Suprapubic skin (tissue), 4 donors: ENCODE measurements around the gene SEMA6B. TPM values are rescaled to one million over a fixed set of nuclear protein-coding genes. Genes with fewer than 3 reads are reported as not detected.
"Not testable (repeated sequence)": the region's sequence is repeated elsewhere in the genome, so short reads cannot be mapped to it uniquely, and the experiment has no call there.

Source experiments
- DNase-seq, 2 donors: peaks; one replicate each; pipeline ENCODE4 v3.0.0-alpha.2; 2019; ENCODE audit warnings: low spot score in 2 of 2
- H3K27ac ChIP-seq: fragments of 200-600 bp; sonication (generic); one replicate; pipeline ENCODE4 v1.5.1; 2019
- H3K27me3 ChIP-seq: fragments of 200-600 bp; sonication (generic); one replicate; pipeline ENCODE4 v1.5.1; 2019
- H3K36me3 ChIP-seq: fragments of 200-600 bp; sonication (generic); one replicate; pipeline ENCODE4 v1.5.1; 2019
- H3K4me1 ChIP-seq: fragments of 200-600 bp; sonication (generic); one replicate; pipeline ENCODE4 v1.5.1; 2019
- H3K4me3 ChIP-seq: fragments of 200-600 bp; sonication (generic); one replicate; pipeline ENCODE4 v1.5.1; 2019; ENCODE audit warnings: mild to moderate bottlenecking
- H3K9me3 ChIP-seq: fragments of 200-600 bp; sonication (generic); one replicate; pipeline ENCODE4 v1.5.1; 2019
- EP300 ChIP-seq: sonication (generic); formaldehyde crosslinking; IDR thresholded peaks from one replicate; pipeline ENCODE4 v1.6.1; 2017; ENCODE audit warnings: antibody characterized with exemption
- POLR2A ChIP-seq, 2 donors: fragments of 450-650 bp; IDR thresholded peaks; one replicate each; pipeline ENCODE4 v1.6.1; 2017; ENCODE audit warnings: antibody characterized with exemption in 2 of 2, mild to moderate bottlenecking in 2 of 2, moderate library complexity in 2 of 2
- POLR2AphosphoS5 ChIP-seq, 3 donors: sonication (generic); formaldehyde crosslinking; IDR thresholded peaks; one replicate each; pipeline ENCODE4 v1.6.1; 2017; ENCODE audit warnings: antibody characterized with exemption in 3 of 3
- WGBS: methylation state at CpG from one replicate; pipeline ENCODE4 v1.1.5; 2018; 5-methylcytosine and 5-hydroxymethylcytosine counted together
- total RNA-seq, 4 donors: library from RNA; depleted of rRNA; stranded (reverse); fragments of >200 nt; gene quantifications; one replicate each; pipeline ENCODE4 v1.1.0, GENCODE V29; 2016
- TF ChIP-seq, protein P1 (sequence below), 2 donors: fragments of 200-600 bp in 1 of 2; fragments of 450-650 bp in 1 of 2; sonication (generic) in 1 of 2; IDR thresholded peaks; one replicate each; pipeline ENCODE4 v1.5.1; 2016 to 2019; ENCODE audit warnings: antibody characterized with exemption in 2 of 2, mild to moderate bottlenecking in 1 of 2, moderate library complexity in 1 of 2

The SEMA6B gene
- total RNA-seq, 4 donors from 2014 or later, result 1.5 to 5.4 (median 3.3) TPM

DNA sequence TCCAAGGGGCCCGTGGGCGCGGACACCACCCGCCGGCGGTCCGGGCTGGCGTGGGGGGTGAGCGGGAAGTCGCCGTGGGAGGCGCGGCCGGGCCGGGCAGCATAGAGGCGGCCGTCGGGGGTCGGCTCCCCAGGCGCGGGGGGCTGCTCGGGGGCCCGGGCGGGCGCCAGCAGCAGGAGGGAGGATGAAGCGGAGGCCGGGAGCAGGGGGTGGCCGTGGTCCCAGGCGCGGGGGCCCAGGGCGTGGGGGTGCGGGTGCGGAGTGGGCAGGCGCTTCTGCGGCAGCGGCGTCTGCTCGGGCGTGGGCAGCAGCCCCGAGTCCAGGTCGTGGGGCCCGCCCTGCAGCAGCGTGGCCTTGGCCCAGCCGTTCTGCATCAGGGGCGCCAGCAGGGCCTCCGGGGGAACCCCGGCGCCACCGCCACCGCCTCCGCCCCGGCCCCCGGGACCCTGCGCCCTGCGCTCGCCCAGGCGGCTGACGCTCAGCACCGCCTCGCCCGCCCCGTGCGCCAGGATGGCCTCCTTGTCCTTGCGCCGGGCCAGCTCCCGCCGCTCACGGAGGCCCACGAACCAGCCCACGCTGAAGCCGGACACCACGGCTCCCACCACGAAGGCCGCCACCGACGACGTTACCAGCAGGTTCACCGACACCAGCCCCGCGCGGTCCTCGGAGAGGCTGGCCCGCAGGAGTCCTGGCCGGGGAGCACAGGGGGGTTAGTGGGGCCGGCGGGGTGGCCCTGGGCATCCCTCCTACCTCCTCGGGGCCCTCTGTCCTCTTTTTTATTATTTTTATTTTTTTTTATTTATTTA is 15.4 kb downstream of the SEMA6B start:
- Histone ChIP-seq H3K36me3 (no peaks in the 10 kb centered on the region), H3K9me3 (no peaks in the 10 kb centered on the region), H3K27me3 (peaks cover 8% of the 10 kb centered on the region), H3K4me1 (peaks cover 5% of the 10 kb centered on the region), H3K4me3 (no peak overlapping the region), H3K27ac (no peak overlapping the region)
- no peak for TF ChIP-seq POLR2AphosphoS5 (IDR thresholded peaks at IDR 0.05)
- TF ChIP-seq, protein P1, sequence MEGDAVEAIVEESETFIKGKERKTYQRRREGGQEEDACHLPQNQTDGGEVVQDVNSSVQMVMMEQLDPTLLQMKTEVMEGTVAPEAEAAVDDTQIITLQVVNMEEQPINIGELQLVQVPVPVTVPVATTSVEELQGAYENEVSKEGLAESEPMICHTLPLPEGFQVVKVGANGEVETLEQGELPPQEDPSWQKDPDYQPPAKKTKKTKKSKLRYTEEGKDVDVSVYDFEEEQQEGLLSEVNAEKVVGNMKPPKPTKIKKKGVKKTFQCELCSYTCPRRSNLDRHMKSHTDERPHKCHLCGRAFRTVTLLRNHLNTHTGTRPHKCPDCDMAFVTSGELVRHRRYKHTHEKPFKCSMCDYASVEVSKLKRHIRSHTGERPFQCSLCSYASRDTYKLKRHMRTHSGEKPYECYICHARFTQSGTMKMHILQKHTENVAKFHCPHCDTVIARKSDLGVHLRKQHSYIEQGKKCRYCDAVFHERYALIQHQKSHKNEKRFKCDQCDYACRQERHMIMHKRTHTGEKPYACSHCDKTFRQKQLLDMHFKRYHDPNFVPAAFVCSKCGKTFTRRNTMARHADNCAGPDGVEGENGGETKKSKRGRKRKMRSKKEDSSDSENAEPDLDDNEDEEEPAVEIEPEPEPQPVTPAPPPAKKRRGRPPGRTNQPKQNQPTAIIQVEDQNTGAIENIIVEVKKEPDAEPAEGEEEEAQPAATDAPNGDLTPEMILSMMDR (IDR thresholded peaks at IDR 0.05), result no peak
- no peak for TF ChIP-seq POLR2A (IDR thresholded peaks at IDR 0.05)
- no peak for TF ChIP-seq EP300
- no peak for DNase-seq
- WGBS, result 94% methylated on average over 47 of the region's 87 CpGs

DNA sequence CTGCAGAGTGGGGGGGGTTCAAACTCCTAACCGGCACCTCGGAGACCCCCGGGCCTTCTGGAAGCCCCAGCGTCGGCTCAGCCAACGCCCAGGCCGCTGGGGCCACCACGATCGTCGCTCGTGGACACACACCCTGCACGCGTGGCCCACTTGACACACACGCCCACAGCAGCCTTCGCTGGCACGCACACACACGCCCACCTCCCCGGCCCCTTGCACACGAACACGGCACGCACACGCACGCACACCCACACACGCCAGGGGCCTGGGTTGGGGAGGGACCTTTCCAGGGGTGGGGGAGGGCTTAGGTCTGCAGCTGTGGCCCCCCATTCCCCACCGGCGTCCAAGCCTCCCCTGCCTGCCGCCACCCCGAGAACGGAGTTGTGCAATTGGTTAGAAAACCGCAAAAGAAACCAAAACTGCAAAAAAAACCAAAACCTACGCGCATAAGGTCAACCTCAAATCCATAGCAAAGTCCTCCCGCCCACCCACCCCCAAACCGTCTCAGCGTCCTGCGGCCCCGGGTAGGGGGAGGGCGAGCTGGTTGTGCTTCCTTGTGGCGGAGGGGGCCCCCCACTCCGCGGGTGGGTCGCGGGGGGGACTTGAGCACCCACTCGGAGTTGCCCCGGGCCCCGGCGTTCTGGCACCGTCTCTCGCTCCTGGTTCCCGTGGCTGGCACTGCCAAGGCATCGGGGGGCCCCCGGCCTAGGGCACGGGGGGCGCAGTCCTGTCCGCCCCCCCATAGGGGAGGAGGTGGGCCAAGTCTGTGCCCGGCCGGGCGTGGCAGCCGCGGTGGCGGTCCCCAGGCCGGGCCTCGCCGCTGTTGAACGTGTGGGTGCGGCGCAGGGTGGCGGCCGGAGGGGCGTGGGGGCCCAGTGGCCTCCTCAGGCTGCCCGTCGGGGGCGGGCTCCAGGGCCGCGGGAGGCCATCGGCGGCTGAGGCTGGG is 16.3 kb downstream of the SEMA6B start:
- H3K27ac ChIP-seq, result no peak overlapping the region
- peaks cover 5% of the 10 kb centered on the region for H3K4me1 ChIP-seq
- 79% methylated on average over 31 of the region's 77 CpGs for WGBS
- peak overlapping the region; percentile 24 for H3K4me3 ChIP-seq
- H3K27me3 ChIP-seq, result peaks cover 11% of the 10 kb centered on the region
- TF ChIP-seq, protein P1 (IDR thresholded peaks at IDR 0.05), result no peak
- TF ChIP-seq POLR2A (IDR thresholded peaks at IDR 0.05), result no peak
- no peak for TF ChIP-seq EP300
- no peak for TF ChIP-seq POLR2AphosphoS5 (IDR thresholded peaks at IDR 0.05)
- DNase-seq, result no peak
- H3K9me3 ChIP-seq, result no peaks in the 10 kb centered on the region
- no peaks in the 10 kb centered on the region for H3K36me3 ChIP-seq

DNA sequence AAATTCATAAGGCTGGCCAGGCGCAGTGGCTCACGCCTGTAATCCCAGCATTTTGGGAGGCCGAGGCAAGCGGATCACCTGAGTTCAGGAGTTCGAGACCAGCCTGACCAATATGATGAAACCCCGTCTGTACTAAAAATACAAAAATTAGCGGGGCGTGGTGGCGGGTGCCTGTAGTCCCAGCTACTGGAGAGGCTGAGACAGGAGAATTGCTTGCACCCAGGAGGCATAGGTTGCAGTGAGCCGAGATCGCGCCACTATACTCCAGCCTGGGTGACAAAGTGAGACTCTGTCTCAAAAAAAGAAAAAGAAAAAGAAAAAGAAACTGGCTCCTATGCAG is 17.7 kb downstream of the SEMA6B start:
- not testable (repeated sequence) for DNase-seq, H3K36me3 ChIP-seq, H3K4me3 ChIP-seq, H3K27ac ChIP-seq, H3K9me3 ChIP-seq, H3K4me1 ChIP-seq
- peaks cover 25% of the 10 kb centered on the region for H3K27me3 ChIP-seq
- WGBS, result 89% methylated on average over 12 of the region's 12 CpGs

DNA sequence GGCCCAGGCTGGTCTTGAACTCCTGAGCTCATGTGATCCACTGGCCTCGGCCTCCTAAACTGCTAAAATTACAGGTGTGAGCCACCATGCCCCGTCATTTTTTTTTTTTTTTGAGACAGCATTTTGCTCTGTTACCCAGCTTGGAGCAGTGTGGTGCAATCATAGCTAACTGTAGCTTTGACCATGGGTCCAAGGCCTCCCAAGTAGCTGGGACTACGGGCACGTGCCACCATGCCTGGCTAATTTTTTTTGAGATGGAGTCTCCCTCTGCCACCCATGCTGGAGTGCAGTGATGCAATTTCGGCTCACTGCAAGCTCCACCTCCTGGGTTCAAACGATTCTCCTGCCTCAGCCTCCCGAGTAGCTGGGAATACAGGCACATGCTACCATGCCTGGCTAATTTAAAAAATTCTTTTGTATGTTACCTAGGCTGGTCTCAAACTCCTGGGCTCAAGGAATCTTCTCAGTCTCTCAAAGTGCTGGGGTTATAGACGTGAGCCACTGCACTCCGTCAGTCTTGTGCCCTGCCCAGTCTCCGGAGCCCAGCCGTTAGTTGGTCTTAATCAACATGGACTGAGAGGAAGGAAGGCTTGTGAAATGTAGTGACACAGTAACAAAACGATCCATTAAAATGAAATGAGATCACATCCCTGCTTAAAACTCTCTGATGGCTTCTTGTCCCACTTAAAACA is 18.2 kb downstream of the SEMA6B start:
- no peak for TF ChIP-seq EP300
- H3K27me3 ChIP-seq, result peaks cover 29% of the 10 kb centered on the region
- 79% methylated on average over 12 of the region's 12 CpGs for WGBS

DNA sequence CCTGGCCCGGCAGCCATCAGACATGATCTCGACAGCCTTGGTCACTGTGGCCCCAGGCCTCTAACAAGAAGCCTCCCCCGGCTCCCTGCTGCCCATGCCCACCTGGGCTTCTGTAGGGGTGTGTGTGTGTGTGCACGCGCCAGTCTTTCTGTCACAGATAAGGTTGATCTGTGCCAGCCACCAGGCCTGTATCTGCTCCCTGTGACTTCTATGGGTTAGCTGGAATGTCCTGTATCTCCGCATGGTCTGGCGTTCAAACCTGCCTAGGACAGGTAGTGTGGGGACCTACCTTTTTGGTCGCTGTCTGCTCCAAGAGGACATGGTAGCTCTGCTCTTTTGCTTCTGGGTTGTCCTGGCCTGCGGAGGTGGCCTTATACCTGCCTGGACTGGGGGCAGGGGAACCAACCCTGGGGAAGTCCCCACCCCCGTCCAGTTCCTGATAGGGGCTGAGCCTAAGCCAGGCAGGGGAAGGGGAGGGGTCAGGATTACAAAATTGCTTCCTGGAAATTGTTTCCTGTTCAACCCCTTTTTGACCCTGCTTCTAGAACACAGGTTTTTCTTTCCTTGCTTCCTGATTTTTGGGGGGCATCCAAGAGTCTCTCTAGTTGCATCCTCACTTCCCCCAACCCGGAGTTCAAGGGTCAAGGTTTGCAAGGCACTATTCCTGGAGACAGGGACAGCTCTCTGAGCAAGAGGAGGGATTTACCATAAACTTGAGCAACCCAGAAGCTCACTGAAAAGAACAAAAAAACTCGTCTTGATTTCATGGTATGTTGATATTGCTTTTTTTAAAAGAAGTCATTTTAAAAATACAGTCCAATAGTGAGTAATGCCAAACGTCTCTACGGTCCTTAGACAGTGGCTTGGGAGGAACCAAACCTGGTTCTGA is 19.5 kb downstream of the SEMA6B start, which contains the start of gene LRG1:
Gene LRG1 (minus strand): TSS at position 344 of the 889 bp plus-strand sequence. CDS start 23 bp downstream, at position 321.
- peaks cover 12% of the 10 kb centered on the region for H3K4me1 ChIP-seq
- H3K27ac ChIP-seq, result peak within 1 kb of the TSS; percentile 25
- no peak for TF ChIP-seq EP300
- TF ChIP-seq POLR2A (IDR thresholded peaks at IDR 0.05), result no peak
- TF ChIP-seq, protein P1 (IDR thresholded peaks at IDR 0.05), result no peak
- no peak for TF ChIP-seq POLR2AphosphoS5 (IDR thresholded peaks at IDR 0.05)
- WGBS, result 34% methylated on average over 9 of the region's 14 CpGs
- H3K36me3 ChIP-seq, result no peaks in the 10 kb centered on the region
- H3K9me3 ChIP-seq, result no peaks in the 10 kb centered on the region
- H3K27me3 ChIP-seq, result peaks cover 39% of the 10 kb centered on the region
- H3K4me3 ChIP-seq, result no peak within 1 kb of the TSS
- DNase-seq, result no peak

More for the DNA sequence above, 18.2 kb downstream of the SEMA6B start:
- Histone ChIP-seq H3K9me3 (no peaks in the 10 kb centered on the region), H3K27ac (no peak overlapping the region), H3K36me3 (no peaks in the 10 kb centered on the region), H3K4me3 (no peak overlapping the region), H3K4me1 (peaks cover 5% of the 10 kb centered on the region)
- no peak for DNase-seq
